HEK293T (cell line): ENCODE measurements around the gene CPB2.

Source experiments
- ARNT ChIP-seq: fragments of 450-650 bp; IDR thresholded peaks from 2 replicates; pipeline ENCODE4 v1.6.1; 2017; ENCODE audit warnings: mild to moderate bottlenecking
- FOXA1 ChIP-seq: fragments of 450-650 bp; IDR thresholded peaks from 2 replicates; pipeline ENCODE4 v1.6.1; 2016; ENCODE audit warnings: mild to moderate bottlenecking
- FOXM1 ChIP-seq: fragments of 450-650 bp; IDR thresholded peaks from 2 replicates; pipeline ENCODE4 v1.6.1; 2017; ENCODE audit warnings: mild to moderate bottlenecking, borderline replicate concordance
- NFRKB ChIP-seq: fragments of 450-650 bp; IDR thresholded peaks from 2 replicates; pipeline ENCODE4 v1.6.1; 2016; ENCODE audit warnings: mild to moderate bottlenecking, moderate library complexity
- SUZ12 ChIP-seq: fragments of 450-650 bp; IDR thresholded peaks from 2 replicates; pipeline ENCODE4 v1.6.1; 2016; ENCODE audit warnings: mild to moderate bottlenecking

- TF ChIP-seq ARNT (no peak), FOXA1 (no peak), NFRKB (no peak), SUZ12 (no peak), FOXM1 (no peak)
These were observed 25.3 kb upstream of the CPB2 start for GRCh38 chr13:46129955-46130618.
